GM21526 (cell line): ENCODE measurements around the gene BICDL1.

Source experiments
- ATAC-seq: cut with Tn5 transposase; IDR thresholded peaks from one replicate; pipeline ENCODE4 v1.9.1; 2021; ENCODE audit warnings: moderate library complexity; ENCODE audit not compliant: unreplicated experiment, low FRiP score

BICDL1 gene

DNA sequence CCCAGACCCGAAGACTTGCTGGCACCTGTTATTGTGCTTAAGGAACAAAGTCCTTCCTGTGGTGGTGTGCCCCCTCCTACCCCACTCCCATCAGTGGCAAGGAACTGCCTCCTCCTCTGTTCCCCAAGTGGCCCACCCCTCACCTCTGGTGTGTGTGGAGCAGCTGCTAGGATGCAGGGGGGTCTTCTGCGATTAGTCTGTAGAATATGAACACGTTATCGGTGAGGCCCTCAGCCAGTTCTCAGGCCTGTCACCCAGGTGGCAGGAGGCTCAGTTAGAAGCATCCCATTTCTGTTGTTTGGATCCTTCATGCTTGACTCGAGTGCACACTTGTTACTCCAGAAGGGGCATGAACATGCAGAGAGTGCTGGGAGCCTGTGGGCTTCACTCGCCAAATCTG lies 88.2 kb downstream of the BICDL1 start:
- ATAC-seq: no peak

DNA sequence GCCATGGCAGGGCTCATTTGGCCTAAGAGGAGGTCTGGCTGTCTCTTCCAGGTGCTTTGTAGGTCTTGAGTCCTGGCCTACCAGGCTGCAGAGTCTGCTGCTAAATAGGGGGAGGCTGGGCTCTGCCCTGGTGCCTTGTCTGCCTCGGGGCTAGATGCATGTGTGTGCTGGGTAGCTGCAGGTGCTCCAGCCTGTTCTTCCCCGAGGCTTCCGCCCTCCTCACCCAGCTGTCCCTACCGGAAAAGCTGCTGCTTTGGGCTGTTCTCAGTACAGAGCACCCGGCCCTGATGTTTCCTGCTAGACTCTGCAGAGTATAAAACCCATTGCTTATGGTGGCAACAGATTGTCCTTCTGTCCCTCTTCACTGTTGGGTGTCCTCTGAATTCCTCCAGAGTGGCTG lies 89.8 kb downstream of the BICDL1 start:
- no peak for ATAC-seq

DNA sequence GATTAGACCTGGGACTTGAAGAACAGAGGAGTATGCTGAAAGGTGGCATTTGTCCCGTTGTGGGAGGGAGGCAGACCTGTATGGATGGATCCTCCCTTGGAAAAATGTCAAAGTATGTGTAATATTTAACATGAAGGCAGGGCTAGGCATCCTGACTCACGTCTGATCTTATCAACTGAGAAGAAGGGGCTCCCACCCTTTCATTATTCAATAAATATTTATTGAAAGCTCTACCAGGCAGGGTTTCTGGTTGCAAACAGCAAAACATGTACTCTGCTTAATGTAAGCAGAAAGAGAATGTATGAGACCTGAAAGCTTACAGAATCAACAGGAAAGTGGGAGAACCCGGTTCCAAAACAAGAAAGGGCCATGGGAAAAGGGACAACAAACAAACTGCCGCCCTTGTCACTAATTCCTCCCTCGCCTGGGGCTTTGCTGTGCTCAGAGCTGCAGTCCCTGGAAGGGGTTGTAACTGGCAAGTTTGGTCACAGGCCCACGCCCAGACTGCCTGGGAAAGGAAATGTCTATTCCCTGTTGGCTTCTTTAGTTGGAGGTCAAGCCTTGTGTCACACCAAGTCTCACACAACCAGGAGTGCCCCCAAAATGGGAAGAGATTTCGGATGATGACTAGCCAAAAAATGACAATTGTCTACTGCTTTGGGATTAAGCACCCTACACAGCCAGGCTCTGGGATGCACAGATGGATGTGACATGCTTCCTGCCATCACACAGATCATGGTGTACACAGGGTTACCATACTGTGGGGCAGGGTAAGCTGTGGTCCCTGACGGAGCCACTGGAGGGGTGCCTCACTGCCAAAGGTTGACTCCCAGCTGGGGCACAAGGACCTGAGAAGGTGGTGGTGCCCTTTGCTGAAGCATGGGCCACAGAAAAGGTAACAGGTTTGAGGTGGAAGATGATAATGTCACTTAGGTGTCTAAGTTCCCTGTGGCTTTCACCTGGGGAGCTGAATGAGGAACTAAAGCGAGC lies 90.7 kb downstream of the BICDL1 start:
- no peak for ATAC-seq

DNA sequence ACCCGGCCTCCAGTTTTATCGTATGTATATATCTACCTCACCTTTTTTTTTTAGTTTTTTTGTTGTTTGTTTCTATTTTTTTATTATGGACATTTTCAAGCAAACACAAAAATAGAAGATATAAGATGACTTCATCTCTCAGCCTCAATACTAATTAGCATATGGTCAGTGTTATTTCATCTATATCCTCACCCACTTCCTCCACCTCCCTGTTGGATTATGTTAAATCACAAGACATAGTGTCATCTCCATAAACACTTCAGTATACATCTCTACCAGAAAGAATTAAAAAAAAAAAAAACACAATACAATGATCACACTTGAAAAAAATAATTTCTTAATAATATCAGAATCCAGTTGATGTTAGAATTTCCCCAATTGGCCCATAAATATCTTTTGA lies 92.6 kb downstream of the BICDL1 start:
- no peak for ATAC-seq

DNA sequence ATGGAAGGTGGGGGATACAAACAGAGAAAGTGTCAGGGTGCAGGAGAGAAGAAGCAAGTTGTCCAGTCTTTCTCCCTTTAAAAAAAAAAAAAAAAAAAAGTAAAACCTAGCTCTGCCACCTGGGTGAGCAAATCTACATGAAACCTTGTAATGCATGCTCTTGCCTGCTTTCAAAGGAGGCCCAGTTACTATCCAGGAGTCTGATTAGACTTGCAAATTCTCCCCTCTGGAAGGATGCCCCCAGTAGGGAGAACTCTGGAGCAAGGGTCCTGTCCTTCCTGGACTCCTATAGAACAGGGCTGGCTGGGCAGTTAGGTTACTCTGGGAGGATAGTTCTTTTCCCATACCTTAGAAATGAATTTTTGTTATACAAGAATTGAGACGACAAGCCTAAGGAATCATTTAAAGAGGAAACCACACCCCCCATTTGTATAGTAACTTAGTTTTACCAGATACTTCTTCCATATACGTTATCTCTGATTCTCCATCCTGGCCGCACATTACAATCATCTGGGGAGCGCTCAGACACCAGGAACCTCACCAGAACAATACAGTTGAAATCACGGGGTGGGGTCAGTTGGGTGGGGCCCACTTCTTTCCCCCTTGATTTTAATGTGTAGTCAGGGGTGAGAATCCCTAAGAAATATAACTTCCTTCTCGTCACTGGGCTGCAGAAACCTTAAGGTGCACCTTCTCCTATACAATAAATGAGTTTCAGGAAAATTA lies 97.0 kb downstream of the BICDL1 start:
- ATAC-seq: no peak

DNA sequence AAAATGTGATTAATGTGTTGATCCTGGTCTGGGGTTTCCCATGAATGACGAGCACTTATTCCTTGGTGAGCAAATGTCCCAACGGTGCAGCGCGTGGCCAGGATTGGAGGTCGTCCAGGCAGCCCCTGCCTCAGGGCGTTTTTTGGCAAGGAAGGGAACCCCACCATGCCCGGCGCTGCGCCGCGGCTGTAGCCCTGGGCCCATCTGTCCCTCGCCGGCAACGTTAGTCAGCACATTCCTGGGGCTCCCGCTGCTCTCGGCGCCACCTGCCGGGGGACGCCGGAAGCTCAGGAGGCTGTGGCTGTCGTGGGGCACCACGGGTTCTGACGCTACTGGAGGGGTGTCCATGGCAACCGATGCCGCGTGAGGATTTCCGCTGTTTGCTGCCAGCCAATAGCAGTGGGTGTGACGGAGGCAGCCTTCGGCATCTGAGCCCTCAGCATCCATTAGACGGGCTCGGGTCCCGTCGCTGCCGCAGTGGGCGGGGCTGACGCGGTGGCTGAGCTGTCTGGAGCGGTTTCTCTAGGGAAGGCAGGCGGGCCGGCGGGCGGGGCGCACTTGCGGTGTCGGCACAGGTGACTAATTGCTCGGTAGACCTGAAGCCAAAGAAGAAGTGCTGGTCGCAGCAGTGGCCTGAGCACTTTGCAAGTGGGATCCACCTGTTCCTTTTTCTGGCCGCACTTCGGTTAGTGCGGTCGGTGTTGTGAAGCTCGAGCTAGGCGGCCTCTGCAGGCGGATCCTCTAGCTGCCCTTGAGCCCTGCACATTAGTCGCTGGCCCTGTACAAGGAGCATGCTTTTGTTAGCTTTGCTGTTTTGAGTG lies 98.0 kb downstream of the BICDL1 start:
- ATAC-seq: peak; percentile 94

DNA sequence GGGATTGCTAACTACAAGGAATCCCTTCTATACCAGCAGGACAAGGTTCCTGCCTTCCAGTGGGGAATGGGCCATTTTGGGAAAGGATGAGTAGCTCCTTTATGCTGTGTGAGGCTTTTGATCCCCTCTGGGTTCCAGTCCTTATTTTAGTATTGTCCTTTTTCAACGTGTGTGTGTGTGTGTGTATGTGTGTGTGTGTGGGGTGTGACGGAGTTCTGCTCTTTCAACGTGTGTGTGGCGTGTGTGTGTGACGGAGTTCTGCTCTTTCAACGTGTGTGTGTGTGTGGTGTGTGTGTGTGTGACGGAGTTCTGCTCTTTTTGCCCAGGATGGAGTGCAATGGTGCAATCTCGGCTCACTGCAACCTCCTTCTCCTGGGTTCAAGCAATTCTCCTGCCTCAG lies 100.1 kb downstream of the BICDL1 start:
- no peak for ATAC-seq

DNA sequence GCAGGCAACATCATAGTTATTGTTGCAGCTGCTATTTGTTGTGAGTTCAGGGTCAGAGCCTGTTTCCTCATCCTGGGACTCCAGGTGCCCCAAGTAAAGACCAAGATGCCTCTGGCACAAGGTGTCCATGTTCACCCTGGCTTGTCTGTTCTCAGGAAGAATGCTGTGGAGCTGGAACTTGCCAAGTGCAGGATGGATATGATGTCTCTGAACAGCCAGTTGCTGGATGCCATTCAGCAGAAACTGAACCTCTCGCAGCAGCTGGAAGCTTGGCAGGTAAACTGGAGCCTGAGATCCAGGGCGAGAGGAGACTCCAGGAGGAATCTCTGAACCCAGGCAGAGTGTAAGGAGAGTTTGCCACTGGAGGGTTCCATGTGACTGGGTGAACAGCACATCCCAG lies 100.8 kb downstream of the BICDL1 start:
- no peak for ATAC-seq

DNA sequence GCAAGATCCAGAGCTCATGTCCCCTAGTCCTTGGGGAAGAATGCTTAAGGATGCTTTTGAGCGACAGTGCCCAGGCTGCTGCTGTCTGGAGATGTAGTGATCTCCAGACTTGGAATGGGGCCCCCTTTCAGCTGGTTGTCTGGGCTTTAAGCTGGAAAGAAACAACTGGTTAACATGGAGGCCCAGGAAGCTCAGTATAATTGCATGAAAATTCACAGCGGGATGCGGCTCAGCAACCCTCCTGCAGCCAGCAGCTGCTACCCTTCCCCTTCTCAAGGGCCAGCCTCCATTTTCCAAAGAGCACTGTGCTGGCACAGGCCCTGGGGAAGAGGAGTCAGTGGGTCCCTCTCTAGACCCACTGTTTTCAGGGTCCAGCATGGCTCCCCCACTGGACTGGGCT lies 101.2 kb downstream of the BICDL1 start:
- ATAC-seq: no peak

DNA sequence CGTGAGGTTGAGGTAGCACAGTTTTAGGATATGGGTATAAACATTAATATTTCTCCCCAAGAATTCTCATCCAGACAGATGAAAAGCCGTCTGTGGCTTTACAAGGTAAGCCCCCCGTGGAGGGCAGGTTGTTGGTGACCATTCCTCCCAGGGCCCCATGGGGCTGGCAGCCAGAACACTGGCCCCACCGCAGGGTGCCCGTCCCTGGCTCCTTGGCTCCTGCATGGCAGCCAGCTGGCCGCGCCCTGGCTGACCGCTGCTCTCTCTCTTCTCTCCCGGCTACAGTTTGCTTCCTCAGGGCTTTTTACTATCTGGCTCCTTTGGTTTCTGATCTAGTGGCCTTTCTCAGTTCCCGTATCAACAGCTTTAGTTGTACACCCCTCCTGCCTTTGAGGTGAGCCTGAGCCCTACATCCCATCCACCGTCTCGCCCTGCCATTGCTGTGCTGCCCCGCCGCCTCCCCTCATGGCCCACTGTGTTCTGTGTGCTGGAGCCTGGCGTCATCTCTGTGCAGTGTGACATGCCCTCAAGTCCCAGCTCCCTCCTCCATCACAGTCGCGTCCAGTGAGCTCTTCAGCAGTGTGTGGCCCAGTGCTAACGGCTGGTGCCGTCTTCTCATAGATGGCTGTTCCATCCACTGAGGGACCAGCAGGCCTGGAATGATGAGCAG lies 101.7 kb downstream of the BICDL1 start:
- ATAC-seq: no peak

DNA sequence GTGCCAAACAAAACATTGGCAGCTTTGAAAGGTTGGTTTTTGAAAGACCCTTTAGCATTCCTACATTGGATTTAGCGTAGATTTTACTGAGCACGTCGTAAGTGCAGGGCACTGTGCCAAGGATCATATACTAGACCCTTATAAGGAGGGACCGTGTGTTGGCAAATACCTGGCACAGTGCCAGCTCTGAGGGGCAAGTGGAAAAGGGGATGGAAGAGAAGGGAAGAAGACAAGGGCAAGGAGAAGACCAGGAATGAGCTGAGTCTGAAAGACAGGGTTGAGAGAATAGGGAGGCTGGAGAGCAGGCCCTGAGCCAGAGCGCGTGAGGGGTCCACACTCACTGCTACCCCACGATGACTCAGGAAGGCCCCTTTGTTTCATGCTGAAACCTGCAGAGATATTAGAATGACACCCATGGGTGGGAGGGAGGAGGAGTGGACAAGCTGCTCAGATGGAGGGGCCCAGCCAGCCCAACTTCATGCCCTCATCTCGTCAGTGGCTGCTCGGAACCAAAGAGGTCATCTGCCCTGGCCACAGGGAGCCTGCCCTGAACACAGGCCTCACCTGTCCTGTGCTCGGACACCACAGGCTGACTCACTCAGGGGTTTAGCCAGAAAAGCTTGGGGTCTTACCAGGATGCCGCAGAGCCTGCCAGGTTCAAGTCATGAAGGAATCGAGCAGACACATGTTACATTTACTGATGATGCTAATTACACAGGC lies 102.5 kb downstream of the BICDL1 start:
- no peak for ATAC-seq

DNA sequence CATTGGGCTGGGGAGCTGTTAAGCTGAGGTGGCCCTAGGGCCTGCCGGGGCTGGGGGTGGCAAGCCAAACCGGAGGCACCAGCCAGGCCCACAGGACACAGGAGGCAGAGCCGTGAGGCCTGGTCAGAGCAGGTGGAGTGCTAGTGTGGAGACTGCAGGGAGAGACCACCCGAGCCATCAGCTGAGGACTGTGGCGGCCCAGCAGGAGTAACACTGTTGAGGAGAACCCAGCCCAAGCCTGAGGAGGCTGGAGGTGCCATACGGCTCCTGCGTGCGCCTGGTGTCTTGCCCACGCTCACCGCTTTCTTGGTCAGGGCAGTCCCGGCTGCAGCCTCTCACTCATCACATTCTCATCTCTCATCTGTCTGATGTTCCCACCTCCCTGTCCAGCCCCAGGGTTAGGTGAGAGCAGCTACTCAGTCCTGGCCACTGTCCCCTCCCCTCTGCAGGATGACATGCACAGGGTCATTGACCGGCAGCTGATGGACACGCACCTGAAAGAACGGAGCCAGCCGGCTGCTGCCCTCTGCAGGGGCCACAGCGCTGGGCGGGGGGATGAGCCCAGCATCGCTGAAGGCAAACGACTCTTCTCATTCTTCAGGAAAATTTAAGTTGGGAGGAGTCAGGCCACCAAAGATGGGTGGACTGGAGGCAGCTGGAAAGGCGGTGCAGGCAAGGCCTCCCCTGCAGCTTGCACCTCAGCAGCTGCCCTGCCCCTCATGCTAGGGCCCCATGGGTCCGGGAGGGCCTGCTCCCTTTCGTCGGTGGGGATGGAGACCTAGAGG lies 103.7 kb downstream of the BICDL1 start:
- no peak for ATAC-seq

DNA sequence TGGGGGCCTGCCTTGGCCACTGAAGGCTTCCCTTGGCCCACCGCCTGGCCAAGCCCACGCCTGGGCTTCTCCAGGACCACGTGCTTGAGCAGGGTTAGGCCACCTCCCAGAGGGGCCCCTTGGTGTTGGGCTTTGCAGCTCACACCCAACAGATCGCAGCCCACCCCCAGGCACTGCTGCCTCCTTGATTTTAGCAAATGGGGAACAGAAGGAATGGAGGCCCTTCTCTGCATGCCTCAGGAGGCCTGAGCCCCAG lies 104.2 kb downstream of the BICDL1 start:
- ATAC-seq: no peak

DNA sequence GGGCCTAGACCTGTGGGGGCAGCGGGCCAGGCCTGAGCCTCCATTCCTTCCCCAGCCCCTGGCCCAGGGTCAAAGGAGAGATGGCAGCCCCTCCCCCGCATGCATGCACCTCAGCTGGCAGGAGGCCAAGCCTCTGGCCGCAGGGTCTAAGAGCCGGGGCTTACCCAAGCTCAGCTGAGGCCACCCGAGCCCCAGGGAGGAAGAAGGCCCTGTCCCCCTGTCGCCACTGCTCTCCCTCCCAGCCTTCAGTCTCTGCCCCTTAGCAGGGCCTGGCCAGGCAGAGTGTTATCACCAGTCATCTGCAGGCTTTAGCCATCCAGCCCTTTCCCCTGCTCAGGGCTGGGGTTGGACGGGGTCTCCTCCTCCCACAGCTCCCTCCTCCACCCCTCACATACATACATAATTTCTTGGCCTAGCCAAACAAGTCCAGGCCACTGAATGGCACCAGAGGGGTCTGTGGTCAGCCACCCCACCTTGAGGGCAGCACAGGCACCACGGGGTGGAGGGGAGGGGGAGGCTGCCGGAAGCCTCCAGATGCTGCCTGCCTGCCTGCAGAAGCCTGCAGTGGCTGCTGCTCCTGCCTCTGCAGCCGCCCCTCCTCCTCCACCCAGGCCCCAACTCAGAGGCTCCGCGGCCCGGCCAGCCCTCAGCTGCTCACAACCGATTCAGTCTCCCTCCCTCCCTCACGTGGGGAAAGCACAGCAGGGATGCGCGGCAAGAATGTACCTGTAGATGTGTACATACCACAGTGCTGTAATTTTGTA lies 104.7 kb downstream of the BICDL1 start:
- ATAC-seq: no peak

DNA sequence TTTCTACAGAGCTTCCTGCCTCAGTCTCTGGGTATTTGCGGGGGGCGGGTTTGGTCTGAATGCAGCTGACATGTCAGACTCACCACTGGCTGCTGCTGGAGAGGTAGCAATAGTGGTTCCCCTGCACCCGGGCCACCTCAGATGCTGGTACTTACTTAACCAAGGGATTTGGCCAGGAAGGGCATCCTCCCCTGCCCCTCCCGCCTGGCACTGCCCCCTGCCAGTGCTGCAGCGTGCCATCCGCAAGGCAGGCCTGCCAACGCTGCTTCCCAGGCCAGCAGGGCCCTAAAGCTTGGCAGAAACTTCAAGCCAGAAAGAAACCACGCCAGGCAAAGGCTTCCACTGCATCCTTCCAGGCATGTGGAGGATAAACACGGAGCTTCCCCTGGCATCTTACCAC lies 105.4 kb downstream of the BICDL1 start:
- ATAC-seq: no peak

DNA sequence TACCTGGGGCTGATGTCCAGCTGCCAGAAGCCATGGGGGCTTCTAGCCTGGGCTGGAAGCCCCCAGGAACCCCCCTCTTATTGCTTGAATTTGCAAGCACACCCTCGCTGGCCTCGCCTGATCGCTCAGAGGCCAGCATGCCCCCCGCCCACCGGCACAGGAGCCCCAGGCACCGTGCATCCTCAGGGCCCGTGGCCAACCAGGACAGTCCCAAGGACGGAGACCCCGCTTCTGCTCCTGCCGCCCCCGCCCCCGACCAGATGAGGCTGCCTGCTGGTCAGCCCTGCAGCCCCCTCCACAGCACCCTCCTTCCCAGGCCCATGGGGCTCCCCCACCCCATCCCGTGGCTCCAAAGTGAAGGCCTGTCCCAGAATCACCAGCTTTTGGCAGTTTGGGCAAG lies 106.3 kb downstream of the BICDL1 start:
- ATAC-seq: no peak

DNA sequence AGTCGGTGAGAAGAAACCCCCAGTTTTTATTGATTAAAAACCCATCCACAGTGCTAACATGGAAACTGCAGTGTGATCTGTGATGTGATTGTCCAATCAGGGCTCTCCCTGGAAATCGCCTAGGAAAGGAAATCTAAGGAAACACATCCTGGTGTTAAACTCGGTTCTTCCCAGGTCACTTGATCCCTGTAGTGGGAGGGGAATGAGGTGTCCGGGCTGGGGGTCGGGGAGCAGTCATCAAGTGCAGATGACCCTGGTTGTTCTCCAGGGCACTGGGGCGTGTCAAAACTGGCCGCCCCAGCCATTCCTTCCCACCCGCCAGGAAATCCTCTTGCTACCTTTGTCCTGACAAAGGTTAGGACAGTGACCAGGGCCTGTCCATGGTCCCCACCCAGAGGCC lies 106.7 kb downstream of the BICDL1 start:
- no peak for ATAC-seq

DNA sequence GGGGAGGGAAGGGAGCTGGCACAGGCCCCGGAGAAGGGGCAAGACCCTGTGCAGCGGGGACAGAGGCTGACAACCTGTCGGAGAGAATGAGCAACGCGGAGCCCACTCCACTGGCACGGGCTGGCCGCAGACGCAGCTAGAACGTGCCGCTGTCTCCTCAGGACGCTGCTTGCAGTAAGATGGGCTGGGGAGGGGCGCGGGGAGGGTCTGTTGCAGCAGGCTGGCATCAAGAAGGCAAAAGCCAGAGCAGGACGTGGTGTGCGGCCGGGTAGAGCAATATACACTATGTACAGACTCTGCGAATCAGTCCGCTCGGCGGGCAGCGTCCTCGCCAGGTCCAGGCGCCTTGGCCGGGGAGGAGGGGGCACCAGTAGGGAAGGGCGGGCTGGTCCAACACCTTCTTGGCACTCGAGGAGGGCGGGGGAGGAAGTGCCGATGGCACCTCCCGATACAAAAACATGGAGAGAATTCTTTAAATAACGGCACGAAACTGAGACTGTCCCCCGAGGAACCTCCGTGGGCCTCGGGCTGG lies 107.7 kb downstream of the BICDL1 start:
- ATAC-seq: no peak
